GM10266 (cell line): Measurements from ENCODE around the gene PDZD7.

Experiments used
- DNase-seq: peaks from one replicate; pipeline ENCODE4 v3.0.0; 2012; ENCODE audit errors: extremely low spot score
- CTCF ChIP-seq: IDR thresholded peaks from 2 replicates; pipeline ENCODE4 v1.5.1; 2012; ENCODE audit warnings: mild to moderate bottlenecking, low read depth; ENCODE audit not compliant: control insufficient read depth, insufficient read depth; ENCODE audit errors: missing control alignments

The PDZD7 gene

GRCh38 chr10:100989088-100989487, 41.8 kb downstream of the PDZD7 start:
- TF ChIP-seq CTCF, result no peak
- DNase-seq, result no peak

- no peak for DNase-seq
- no peak for TF ChIP-seq CTCF
Observed at GRCh38 chr10:100988166-100988565, 42.8 kb downstream of the PDZD7 start.

- DNase-seq, result no peak
- no peak for TF ChIP-seq CTCF
Observed at GRCh38 chr10:100987685-100988049, 43.3 kb downstream of the PDZD7 start.

GRCh38 chr10:100986952-100987684, 43.8 kb downstream of the PDZD7 start, which contains the start of the genes MRPL43 and TWNK:
MRPL43 (minus strand) TSS chr10:100987497; CDS start chr10:100987443, 54 bp downstream.
TWNK (plus strand) TSS chr10:100987543; CDS start chr10:100988211, 668 bp downstream.
- peak; percentile 90 for DNase-seq
- TF ChIP-seq CTCF, result no peak

GRCh38 chr10:100986623-100986951, 44.3 kb downstream of the PDZD7 start:
- TF ChIP-seq CTCF, result no peak
- no peak for DNase-seq

GRCh38 chr10:100985336-100985735, 45.6 kb downstream of the PDZD7 start:
- no peak for DNase-seq

More at GRCh38 chr10:100985336-100985735, 45.6 kb downstream of the PDZD7 start:
- no peak for TF ChIP-seq CTCF
